Tibial nerve (tissue), 4 donors: ENCODE data around the gene CCDC106.

Source experiments
- EP300 ChIP-seq, 2 donors: sonication (generic); formaldehyde crosslinking; IDR thresholded peaks; one replicate each; pipeline ENCODE4 v1.6.1; 2017; ENCODE audit warnings: antibody characterized with exemption in 2 of 2, mild to moderate bottlenecking in 1 of 2
- TF ChIP-seq, protein P1 (sequence below), 5 experiments: fragments of 200-600 bp in 3 of 5; fragments of 450-650 bp in 2 of 5; sonication (generic) in 3 of 5; IDR thresholded peaks; one replicate each; pipeline ENCODE4 v1.5.1; 2016 to 2019; ENCODE audit warnings: antibody characterized with exemption in 5 of 5, mild to moderate bottlenecking in 3 of 5, moderate library complexity in 2 of 5

GRCh38 chr19:55638864-55639359 lies 9.1 kb upstream of the CCDC106 start:
- TF ChIP-seq, protein P1, sequence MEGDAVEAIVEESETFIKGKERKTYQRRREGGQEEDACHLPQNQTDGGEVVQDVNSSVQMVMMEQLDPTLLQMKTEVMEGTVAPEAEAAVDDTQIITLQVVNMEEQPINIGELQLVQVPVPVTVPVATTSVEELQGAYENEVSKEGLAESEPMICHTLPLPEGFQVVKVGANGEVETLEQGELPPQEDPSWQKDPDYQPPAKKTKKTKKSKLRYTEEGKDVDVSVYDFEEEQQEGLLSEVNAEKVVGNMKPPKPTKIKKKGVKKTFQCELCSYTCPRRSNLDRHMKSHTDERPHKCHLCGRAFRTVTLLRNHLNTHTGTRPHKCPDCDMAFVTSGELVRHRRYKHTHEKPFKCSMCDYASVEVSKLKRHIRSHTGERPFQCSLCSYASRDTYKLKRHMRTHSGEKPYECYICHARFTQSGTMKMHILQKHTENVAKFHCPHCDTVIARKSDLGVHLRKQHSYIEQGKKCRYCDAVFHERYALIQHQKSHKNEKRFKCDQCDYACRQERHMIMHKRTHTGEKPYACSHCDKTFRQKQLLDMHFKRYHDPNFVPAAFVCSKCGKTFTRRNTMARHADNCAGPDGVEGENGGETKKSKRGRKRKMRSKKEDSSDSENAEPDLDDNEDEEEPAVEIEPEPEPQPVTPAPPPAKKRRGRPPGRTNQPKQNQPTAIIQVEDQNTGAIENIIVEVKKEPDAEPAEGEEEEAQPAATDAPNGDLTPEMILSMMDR (IDR thresholded peaks at IDR 0.05) = peak in 2 of 5 experiments; percentile 20 to 29
- TF ChIP-seq EP300 (IDR thresholded peaks at IDR 0.05) = no peak
